A549 (cell line): ENCODE data around the gene NTNG1. TPM values are rescaled to one million over a fixed set of nuclear protein-coding genes. Genes with fewer than 3 reads are reported as not detected.

Experiments
- ATAC-seq, 2 experiments: fragments of 200-7000 bp in 1 of 2; fragments of >200 bp in 1 of 2; cut with Nextera tagmentation in 1 of 2; cut with Tn5 transposase in 1 of 2; 3 replicates each; pipeline versions ENCODE4 v1.8.0 to v1.9.1; 2018 to 2020; ENCODE audit warnings: mild to moderate bottlenecking in 1 of 2, moderate library complexity in 1 of 2
- CTCF ChIA-PET: fragments of 300-600 bp; sonication (Branson Sonifier 250); formaldehyde crosslinking; extraction: SDS; loops from one replicate; lab custom pipeline; 2021; ENCODE audit warnings: antibody characterized with exemption, inconsistent platforms; lab: Yijun Ruan, JAX
- POLR2A ChIA-PET: fragments of 350-600 bp; formaldehyde crosslinking; extraction: SDS; loops from one replicate; lab custom pipeline; 2021; ENCODE audit warnings: antibody characterized with exemption, inconsistent platforms; lab: Yijun Ruan, JAX
- DNase-seq, 2 experiments: peaks; one replicate each; pipeline versions ENCODE4 v3.0.0 to v3.0.0-alpha.2; 2011 to 2016; ENCODE audit warnings: low read depth in 1 of 2, low spot score in 1 of 2
- FAIRE-seq: peaks from 2 replicates; lab custom pipeline; 2011; peaks lifted over from hg19 to GRCh38; lab: Jason Lieb, UNC
- H3K27ac ChIP-seq, 2 experiments: fragments of >200 bp; sonication (Bioruptor Twin); formaldehyde crosslinking; 3 replicates each; pipeline ENCODE4 v1.5.1; 2016 to 2017
- H3K4me1 ChIP-seq: fragments of >200 bp; sonication (Bioruptor Twin); formaldehyde crosslinking; 3 replicates; pipeline ENCODE4 v1.6.1; 2016
- H3K4me2 ChIP-seq: fragments of >200 bp; sonication (Bioruptor Twin); formaldehyde crosslinking; 3 replicates; pipeline ENCODE4 v1.6.1; 2016
- H3K4me3 ChIP-seq: fragments of >200 bp; sonication (Bioruptor Twin); formaldehyde crosslinking; 3 replicates; pipeline ENCODE4 v1.5.1; 2016
- H3K9me3 ChIP-seq: fragments of >200 bp; sonication (Bioruptor Twin); formaldehyde crosslinking; 3 replicates; pipeline ENCODE4 v1.6.1; 2016
- CBX8 ChIP-seq: fragments of 200-600 bp; sonication (generic); IDR thresholded peaks from 2 replicates; pipeline ENCODE4 v1.6.1; 2016
- CHD4 ChIP-seq: fragments of 200-600 bp; sonication (generic); IDR thresholded peaks from 2 replicates; pipeline ENCODE4 v1.6.1; 2016; ENCODE audit warnings: antibody characterized with exemption, mild to moderate bottlenecking, borderline replicate concordance
- FOXS1 ChIP-seq: fragments of 250-450 bp; sonication (Bioruptor Pico); IDR thresholded peaks from 2 replicates; pipeline ENCODE4 v1.5.0; 2020; ENCODE audit warnings: mild to moderate bottlenecking, moderate library complexity
- HEYL ChIP-seq: fragments of 250-450 bp; sonication (Bioruptor Pico); IDR thresholded peaks from 2 replicates; pipeline ENCODE4 v1.8.0; 2021; ENCODE audit warnings: mild to moderate bottlenecking, moderate library complexity
- JUNB ChIP-seq: fragments of >200 bp; sonication (Bioruptor Twin); formaldehyde crosslinking; IDR thresholded peaks from 2 replicates; pipeline ENCODE4 v1.6.1; 2016
- MAFK ChIP-seq: fragments of 450-650 bp; IDR thresholded peaks from 2 replicates; pipeline ENCODE4 v1.6.1; 2014; ENCODE audit not compliant: partially characterized antibody
- MAZ ChIP-seq: fragments of 150-350 bp; IDR thresholded peaks from 2 replicates; pipeline ENCODE4 v1.6.1; 2014; ENCODE audit warnings: antibody characterized with exemption, low read depth, low read length, borderline replicate concordance
- NFE2L2 ChIP-seq: fragments of 150-350 bp; conservative IDR thresholded peaks from 2 replicates; pipeline ENCODE4 v1.6.1; 2014; ENCODE audit warnings: low read length
- PHF8 ChIP-seq: fragments of 200-600 bp; sonication (generic); IDR thresholded peaks from 2 replicates; pipeline ENCODE4 v1.6.1; 2016; ENCODE audit warnings: low read depth, mild to moderate bottlenecking, antibody characterized with exemption, moderate library complexity, borderline replicate concordance
- RARB ChIP-seq: fragments of 250-450 bp; sonication (Bioruptor Pico); IDR thresholded peaks from 2 replicates; pipeline ENCODE4 v1.8.0; 2021; ENCODE audit warnings: mild to moderate bottlenecking, moderate library complexity
- RFX5 ChIP-seq: fragments of 450-650 bp; IDR thresholded peaks from 2 replicates; pipeline ENCODE4 v1.7.1; 2014; ENCODE audit warnings: antibody characterized with exemption, mild to moderate bottlenecking, moderate library complexity
- TFCP2L1 ChIP-seq: fragments of 250-450 bp; sonication (Bioruptor Pico); IDR thresholded peaks from 2 replicates; pipeline ENCODE4 v1.5.0; 2021; ENCODE audit warnings: mild to moderate bottlenecking
- TP53 ChIP-seq: fragments of 250-450 bp; sonication (Bioruptor Pico); IDR thresholded peaks from 2 replicates; pipeline ENCODE4 v1.5.0; 2021; ENCODE audit warnings: mild to moderate bottlenecking, moderate library complexity
- ZC3H11A ChIP-seq: fragments of 450-650 bp; IDR thresholded peaks from 2 replicates; pipeline ENCODE4 v1.6.1; 2014; ENCODE audit warnings: antibody characterized with exemption, mild to moderate bottlenecking
- ZFP36 ChIP-seq: fragments of 450-650 bp; IDR thresholded peaks from 2 replicates; pipeline ENCODE4 v1.6.1; 2014; ENCODE audit warnings: borderline replicate concordance; ENCODE audit not compliant: partially characterized antibody
- WGBS: methylation state at CpG from one replicate; pipeline ENCODE4 v1.1.6; 2017; ENCODE audit errors: missing lambda C conversion rate; 5-methylcytosine and 5-hydroxymethylcytosine counted together
- polyA plus RNA-seq, 4 experiments: library from polyadenylated mRNA; depleted of rRNA in 3 of 4; stranded (reverse); fragments of >200 nt; fragmentation: RNase III in 1 of 4; extraction: RNeasy Plus Mini Kit Qiagen cat#74134 plus additional on column Dnase treatment in 1 of 4; gene quantifications; 2 replicates in 3 of 4; 3 replicates in 1 of 4; pipeline ENCODE4 v1.2.3, GENCODE V29; 2011 to 2017
- TF ChIP-seq, protein P1 (sequence below): fragments of 200-600 bp; sonication (generic); IDR thresholded peaks from 2 replicates; pipeline ENCODE4 v1.6.1; 2016; ENCODE audit warnings: antibody characterized with exemption, mild to moderate bottlenecking, moderate library complexity
- TF ChIP-seq, protein P2 (sequence below): IDR thresholded peaks from 2 replicates; pipeline ENCODE4 v1.6.1; 2012
- TF ChIP-seq, protein P3 (sequence below): fragments of 250-450 bp; sonication (Bioruptor Pico); IDR thresholded peaks from 2 replicates; pipeline ENCODE4 v1.5.0; 2021; ENCODE audit warnings: mild to moderate bottlenecking, moderate library complexity, borderline replicate concordance
- TF ChIP-seq, protein P4 (sequence below): fragments of >200 bp; sonication (Bioruptor Twin); formaldehyde crosslinking; IDR thresholded peaks from 3 replicates; pipeline ENCODE4 v1.5.1; 2016
- TF ChIP-seq, protein P5 (sequence below): fragments of >200 bp; sonication (Bioruptor Twin); formaldehyde crosslinking; IDR thresholded peaks from 2 replicates; pipeline ENCODE4 v1.6.1; 2016

The NTNG1 gene
- polyA plus RNA-seq, 2 of the 4 experiments (the other 2 are of a cell fraction), result not detected

DNA sequence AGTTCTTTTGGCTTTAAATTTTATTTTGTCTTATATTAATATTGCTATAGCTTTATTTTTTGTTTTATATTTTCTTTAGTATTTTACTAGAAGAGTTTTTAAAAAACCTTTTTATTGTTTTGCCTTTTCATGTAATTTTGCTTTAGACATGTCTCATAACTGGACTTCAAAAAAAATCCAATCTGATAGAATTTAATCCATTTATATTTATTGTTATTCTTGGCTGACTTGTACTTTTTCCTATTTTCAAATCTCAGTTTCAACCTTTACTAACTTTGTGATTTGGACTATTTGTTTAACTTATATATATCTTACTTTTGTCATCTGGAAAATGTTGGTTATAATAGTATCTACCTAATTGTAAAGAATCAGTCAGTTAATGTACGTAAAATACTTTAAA, 61.2 kb downstream of the NTNG1 start:
- 12% methylated on average over 1 of the region's 1 CpG for WGBS
- CTCF ChIA-PET, result no interaction called here
- DNase-seq, result no peak
- ATAC-seq, result no peak
- Histone ChIP-seq H3K4me1 (no peaks in the 10 kb centered on the region), H3K9me3 (no peaks in the 10 kb centered on the region), H3K4me3 (no peak overlapping the region), H3K27ac (no peak overlapping the region)
- POLR2A ChIA-PET, result no interaction called here
- FAIRE-seq, result no peak
- TF ChIP-seq RARB (no peak), TP53 (CRISPR knock-in tag) (no peak), MAFK (no peak)
- TF ChIP-seq, protein P1, sequence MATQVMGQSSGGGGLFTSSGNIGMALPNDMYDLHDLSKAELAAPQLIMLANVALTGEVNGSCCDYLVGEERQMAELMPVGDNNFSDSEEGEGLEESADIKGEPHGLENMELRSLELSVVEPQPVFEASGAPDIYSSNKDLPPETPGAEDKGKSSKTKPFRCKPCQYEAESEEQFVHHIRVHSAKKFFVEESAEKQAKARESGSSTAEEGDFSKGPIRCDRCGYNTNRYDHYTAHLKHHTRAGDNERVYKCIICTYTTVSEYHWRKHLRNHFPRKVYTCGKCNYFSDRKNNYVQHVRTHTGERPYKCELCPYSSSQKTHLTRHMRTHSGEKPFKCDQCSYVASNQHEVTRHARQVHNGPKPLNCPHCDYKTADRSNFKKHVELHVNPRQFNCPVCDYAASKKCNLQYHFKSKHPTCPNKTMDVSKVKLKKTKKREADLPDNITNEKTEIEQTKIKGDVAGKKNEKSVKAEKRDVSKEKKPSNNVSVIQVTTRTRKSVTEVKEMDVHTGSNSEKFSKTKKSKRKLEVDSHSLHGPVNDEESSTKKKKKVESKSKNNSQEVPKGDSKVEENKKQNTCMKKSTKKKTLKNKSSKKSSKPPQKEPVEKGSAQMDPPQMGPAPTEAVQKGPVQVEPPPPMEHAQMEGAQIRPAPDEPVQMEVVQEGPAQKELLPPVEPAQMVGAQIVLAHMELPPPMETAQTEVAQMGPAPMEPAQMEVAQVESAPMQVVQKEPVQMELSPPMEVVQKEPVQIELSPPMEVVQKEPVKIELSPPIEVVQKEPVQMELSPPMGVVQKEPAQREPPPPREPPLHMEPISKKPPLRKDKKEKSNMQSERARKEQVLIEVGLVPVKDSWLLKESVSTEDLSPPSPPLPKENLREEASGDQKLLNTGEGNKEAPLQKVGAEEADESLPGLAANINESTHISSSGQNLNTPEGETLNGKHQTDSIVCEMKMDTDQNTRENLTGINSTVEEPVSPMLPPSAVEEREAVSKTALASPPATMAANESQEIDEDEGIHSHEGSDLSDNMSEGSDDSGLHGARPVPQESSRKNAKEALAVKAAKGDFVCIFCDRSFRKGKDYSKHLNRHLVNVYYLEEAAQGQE, result no peak
- TF ChIP-seq, all 56 proteins: peak for 0
- H3K4me2 ChIP-seq, result no peak overlapping the region

DNA sequence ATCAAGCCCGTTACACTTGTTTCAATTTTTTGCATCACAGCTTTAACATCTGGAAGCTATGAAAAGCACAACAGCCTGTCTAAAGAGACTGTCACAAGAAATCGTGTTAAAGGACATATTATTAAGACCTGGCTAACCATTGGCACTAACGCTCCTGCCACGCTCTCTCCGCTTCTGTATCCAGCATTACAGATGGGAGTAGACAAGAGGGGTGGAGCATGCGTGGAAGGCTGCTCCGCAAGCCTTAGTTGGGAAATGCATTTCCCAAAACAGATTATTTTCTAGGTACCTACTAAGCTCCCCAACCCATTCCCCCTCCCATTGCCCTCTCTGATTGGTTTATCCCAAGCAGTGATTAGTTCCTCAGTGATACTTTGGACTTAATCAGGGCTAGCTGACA, 72.4 kb downstream of the NTNG1 start:
- 51% methylated on average over 7 of the region's 7 CpGs for WGBS
- TF ChIP-seq JUNB, result no peak
- TF ChIP-seq MAFK, result no peak
- TF ChIP-seq PHF8, result no peak
- no peak for TF ChIP-seq CBX8
- TF ChIP-seq NFE2L2, result no peak
- TF ChIP-seq, protein P1, result no peak
- TF ChIP-seq ZFP36, result no peak
- TF ChIP-seq, protein P2, sequence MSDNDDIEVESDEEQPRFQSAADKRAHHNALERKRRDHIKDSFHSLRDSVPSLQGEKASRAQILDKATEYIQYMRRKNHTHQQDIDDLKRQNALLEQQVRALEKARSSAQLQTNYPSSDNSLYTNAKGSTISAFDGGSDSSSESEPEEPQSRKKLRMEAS, result no peak
- TF ChIP-seq, protein P3, sequence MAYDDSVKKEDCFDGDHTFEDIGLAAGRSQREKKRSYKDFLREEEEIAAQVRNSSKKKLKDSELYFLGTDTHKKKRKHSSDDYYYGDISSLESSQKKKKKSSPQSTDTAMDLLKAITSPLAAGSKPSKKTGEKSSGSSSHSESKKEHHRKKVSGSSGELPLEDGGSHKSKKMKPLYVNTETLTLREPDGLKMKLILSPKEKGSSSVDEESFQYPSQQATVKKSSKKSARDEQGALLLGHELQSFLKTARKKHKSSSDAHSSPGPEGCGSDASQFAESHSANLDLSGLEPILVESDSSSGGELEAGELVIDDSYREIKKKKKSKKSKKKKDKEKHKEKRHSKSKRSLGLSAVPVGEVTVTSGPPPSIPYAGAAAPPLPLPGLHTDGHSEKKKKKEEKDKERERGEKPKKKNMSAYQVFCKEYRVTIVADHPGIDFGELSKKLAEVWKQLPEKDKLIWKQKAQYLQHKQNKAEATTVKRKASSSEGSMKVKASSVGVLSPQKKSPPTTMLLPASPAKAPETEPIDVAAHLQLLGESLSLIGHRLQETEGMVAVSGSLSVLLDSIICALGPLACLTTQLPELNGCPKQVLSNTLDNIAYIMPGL, result no peak
- no peak for TF ChIP-seq CHD4
- no peak for TF ChIP-seq MAZ
- TF ChIP-seq, protein P4, sequence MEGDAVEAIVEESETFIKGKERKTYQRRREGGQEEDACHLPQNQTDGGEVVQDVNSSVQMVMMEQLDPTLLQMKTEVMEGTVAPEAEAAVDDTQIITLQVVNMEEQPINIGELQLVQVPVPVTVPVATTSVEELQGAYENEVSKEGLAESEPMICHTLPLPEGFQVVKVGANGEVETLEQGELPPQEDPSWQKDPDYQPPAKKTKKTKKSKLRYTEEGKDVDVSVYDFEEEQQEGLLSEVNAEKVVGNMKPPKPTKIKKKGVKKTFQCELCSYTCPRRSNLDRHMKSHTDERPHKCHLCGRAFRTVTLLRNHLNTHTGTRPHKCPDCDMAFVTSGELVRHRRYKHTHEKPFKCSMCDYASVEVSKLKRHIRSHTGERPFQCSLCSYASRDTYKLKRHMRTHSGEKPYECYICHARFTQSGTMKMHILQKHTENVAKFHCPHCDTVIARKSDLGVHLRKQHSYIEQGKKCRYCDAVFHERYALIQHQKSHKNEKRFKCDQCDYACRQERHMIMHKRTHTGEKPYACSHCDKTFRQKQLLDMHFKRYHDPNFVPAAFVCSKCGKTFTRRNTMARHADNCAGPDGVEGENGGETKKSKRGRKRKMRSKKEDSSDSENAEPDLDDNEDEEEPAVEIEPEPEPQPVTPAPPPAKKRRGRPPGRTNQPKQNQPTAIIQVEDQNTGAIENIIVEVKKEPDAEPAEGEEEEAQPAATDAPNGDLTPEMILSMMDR, result no peak
- no peak for TF ChIP-seq HEYL (CRISPR knock-in tag)
- no peak for TF ChIP-seq TFCP2L1 (CRISPR knock-in tag)
- TF ChIP-seq FOXS1, result no peak
- no peak for TF ChIP-seq ZC3H11A
- no peak for TF ChIP-seq RFX5
- TF ChIP-seq, protein P5, sequence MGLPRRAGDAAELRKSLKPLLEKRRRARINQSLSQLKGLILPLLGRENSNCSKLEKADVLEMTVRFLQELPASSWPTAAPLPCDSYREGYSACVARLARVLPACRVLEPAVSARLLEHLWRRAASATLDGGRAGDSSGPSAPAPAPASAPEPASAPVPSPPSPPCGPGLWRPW, result no peak
- FAIRE-seq, result no peak
- H3K27ac ChIP-seq, result no peak overlapping the region
- ATAC-seq, result no peak
- no peaks in the 10 kb centered on the region for H3K4me1 ChIP-seq
- no peak overlapping the region for H3K4me2 ChIP-seq
- CTCF ChIA-PET, result no interaction called here
- DNase-seq, result no peak
- no peaks in the 10 kb centered on the region for H3K9me3 ChIP-seq
- H3K4me3 ChIP-seq, result no peak overlapping the region
- POLR2A ChIA-PET, result no interaction called here
